ENCODE data around the gene OPHN1. TPM values are rescaled to one million over a fixed set of nuclear protein-coding genes. Genes with fewer than 3 reads are reported as not detected.

The OPHN1 gene
- polyA plus RNA-seq, 1 donor from 2014 or later, result 7.6 TPM

- Histone ChIP-seq H3F3A (ENCODE audit: insufficient read depth, low read length, poor library complexity, severe bottlenecking) (no peaks in the 10 kb centered on the region), H3K79me2 (replicated peaks; ENCODE audit: insufficient read depth, low read length) (no peaks in the 10 kb centered on the region), H3K9me2 (ENCODE audit: insufficient read depth, low read length) (no peaks in the 10 kb centered on the region), H2AFZ (ENCODE audit: low read depth, low read length) (no peak overlapping the region), H3K27ac (ENCODE audit: low read length) (no peak overlapping the region), H3K36me3 (ENCODE audit: insufficient read depth, low read length) (no peaks in the 10 kb centered on the region), H3K4me3 (ENCODE audit: low read length) (no peak overlapping the region), H3K9ac (ENCODE audit: low read length) (no peak overlapping the region), H3K9me3 (ENCODE audit: low read length) (no peaks in the 10 kb centered on the region), H4K20me1 (ENCODE audit: insufficient read depth) (no peaks in the 10 kb centered on the region), H3K27me3 (ENCODE audit: insufficient read depth, low read depth, low read length) (no peaks in the 10 kb centered on the region), H3K4me2 (ENCODE audit: low read length) (no peak overlapping the region)
- TF ChIP-seq, protein P1, sequence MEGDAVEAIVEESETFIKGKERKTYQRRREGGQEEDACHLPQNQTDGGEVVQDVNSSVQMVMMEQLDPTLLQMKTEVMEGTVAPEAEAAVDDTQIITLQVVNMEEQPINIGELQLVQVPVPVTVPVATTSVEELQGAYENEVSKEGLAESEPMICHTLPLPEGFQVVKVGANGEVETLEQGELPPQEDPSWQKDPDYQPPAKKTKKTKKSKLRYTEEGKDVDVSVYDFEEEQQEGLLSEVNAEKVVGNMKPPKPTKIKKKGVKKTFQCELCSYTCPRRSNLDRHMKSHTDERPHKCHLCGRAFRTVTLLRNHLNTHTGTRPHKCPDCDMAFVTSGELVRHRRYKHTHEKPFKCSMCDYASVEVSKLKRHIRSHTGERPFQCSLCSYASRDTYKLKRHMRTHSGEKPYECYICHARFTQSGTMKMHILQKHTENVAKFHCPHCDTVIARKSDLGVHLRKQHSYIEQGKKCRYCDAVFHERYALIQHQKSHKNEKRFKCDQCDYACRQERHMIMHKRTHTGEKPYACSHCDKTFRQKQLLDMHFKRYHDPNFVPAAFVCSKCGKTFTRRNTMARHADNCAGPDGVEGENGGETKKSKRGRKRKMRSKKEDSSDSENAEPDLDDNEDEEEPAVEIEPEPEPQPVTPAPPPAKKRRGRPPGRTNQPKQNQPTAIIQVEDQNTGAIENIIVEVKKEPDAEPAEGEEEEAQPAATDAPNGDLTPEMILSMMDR (IDR thresholded peaks at IDR 0.05; ENCODE audit: poor library complexity, severe bottlenecking), result no peak
- TF ChIP-seq SMC3 (conservative IDR thresholded peaks at IDR 0.05; ENCODE audit: poor library complexity) (no peak), EZH2 (IDR thresholded peaks at IDR 0.05; ENCODE audit: borderline replicate concordance, insufficient read depth, low read length, poor library complexity, severe bottlenecking) (no peak)
Measured at GRCh38 chrX:68375803-68376202, 57.5 kb downstream of the OPHN1 start.

DNA sequence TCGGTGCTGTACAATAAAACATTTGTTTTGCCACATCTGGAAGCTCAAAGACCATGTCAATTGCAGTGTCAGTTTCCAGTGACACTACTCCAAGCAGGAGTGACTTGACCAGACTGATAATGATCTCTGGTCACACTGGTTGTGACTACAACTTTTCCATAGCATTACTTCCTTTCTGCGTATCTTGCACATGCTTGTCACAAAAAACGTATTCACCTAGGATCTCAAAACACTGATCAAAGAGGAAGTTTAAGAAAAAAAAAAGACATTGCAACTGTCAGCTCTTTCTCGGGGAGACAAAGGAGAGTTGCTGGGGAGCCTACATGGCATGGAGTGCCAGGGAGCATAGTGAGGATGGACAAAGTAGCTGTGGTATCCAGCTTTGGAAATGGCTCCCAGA, 60.6 kb downstream of the OPHN1 start:
- no peaks in the 10 kb centered on the region for H3K27me3 ChIP-seq (ENCODE audit: insufficient read depth, low read depth, low read length)
- no peak for TF ChIP-seq EP300 (conservative IDR thresholded peaks at IDR 0.05; ENCODE audit: poor library complexity, severe bottlenecking)
- TF ChIP-seq MXI1 (conservative IDR thresholded peaks at IDR 0.05; ENCODE audit: poor library complexity, severe bottlenecking), result no peak
- TF ChIP-seq REST (IDR thresholded peaks at IDR 0.05; ENCODE audit: borderline replicate concordance), result no peak
- H3K9me2 ChIP-seq (ENCODE audit: insufficient read depth, low read length), result no peaks in the 10 kb centered on the region
- H3K79me2 ChIP-seq (replicated peaks; ENCODE audit: insufficient read depth, low read length), result no peaks in the 10 kb centered on the region
- no peak overlapping the region for H3K9ac ChIP-seq (ENCODE audit: low read length)
- H3K4me3 ChIP-seq (ENCODE audit: low read length), result no peak overlapping the region
- no peak overlapping the region for H2AFZ ChIP-seq (ENCODE audit: low read depth, low read length)
- H4K20me1 ChIP-seq (ENCODE audit: insufficient read depth), result no peaks in the 10 kb centered on the region
- no peak overlapping the region for H3K27ac ChIP-seq (ENCODE audit: low read length)
- no peaks in the 10 kb centered on the region for H3F3A ChIP-seq (ENCODE audit: insufficient read depth, low read length, poor library complexity, severe bottlenecking)
- H3K4me2 ChIP-seq (ENCODE audit: low read length), result no peak overlapping the region
- H3K36me3 ChIP-seq (ENCODE audit: insufficient read depth, low read length), result no peaks in the 10 kb centered on the region
- no peaks in the 10 kb centered on the region for H3K9me3 ChIP-seq (ENCODE audit: low read length)

DNA sequence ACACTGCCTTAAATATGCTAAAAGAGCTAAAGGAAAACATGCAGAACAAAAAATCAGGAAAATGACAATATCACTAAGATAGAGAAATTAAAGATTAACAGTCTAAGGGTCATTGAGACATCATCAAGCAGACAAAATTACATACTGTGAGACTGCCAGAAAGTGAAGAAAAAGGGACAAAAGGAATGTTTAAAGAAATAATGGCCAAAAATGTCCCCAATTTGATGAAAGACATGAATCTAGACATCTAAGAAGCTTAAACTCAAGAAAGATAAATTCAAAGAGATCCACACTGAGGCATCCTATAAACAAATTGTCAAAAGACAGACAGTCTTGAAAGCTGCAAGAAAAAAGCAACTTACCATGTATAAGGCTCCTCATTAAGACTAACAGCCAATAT, 63.7 kb downstream of the OPHN1 start:
- TF ChIP-seq REST (IDR thresholded peaks at IDR 0.05; ENCODE audit: borderline replicate concordance) (no peak), TAF1 (IDR thresholded peaks at IDR 0.05; ENCODE audit: low read depth) (no peak), RAD21 (conservative IDR thresholded peaks at IDR 0.05) (no peak), EZH2 (IDR thresholded peaks at IDR 0.05; ENCODE audit: borderline replicate concordance, insufficient read depth, low read length, poor library complexity, severe bottlenecking) (no peak), EP300 (conservative IDR thresholded peaks at IDR 0.05; ENCODE audit: poor library complexity, severe bottlenecking) (no peak), MXI1 (conservative IDR thresholded peaks at IDR 0.05; ENCODE audit: poor library complexity, severe bottlenecking) (no peak)
- TF ChIP-seq, protein P1 (IDR thresholded peaks at IDR 0.05; ENCODE audit: poor library complexity, severe bottlenecking), result no peak
- Histone ChIP-seq H3K4me2 (ENCODE audit: low read length) (no peak overlapping the region), H3K27ac (ENCODE audit: low read length) (no peak overlapping the region), H4K20me1 (ENCODE audit: insufficient read depth) (no peaks in the 10 kb centered on the region), H3K9me2 (ENCODE audit: insufficient read depth, low read length) (no peaks in the 10 kb centered on the region), H3K27me3 (ENCODE audit: insufficient read depth, low read depth, low read length) (no peaks in the 10 kb centered on the region), H3F3A (ENCODE audit: insufficient read depth, low read length, poor library complexity, severe bottlenecking) (no peaks in the 10 kb centered on the region), H3K9me3 (ENCODE audit: low read length) (no peaks in the 10 kb centered on the region), H3K36me3 (ENCODE audit: insufficient read depth, low read length) (no peaks in the 10 kb centered on the region), H3K9ac (ENCODE audit: low read length) (no peak overlapping the region), H3K79me2 (replicated peaks; ENCODE audit: insufficient read depth, low read length) (no peaks in the 10 kb centered on the region), H3K4me3 (ENCODE audit: low read length) (no peak overlapping the region), H2AFZ (ENCODE audit: low read depth, low read length) (no peak overlapping the region)
